Hepatocyte (in vitro differentiated cells): ENCODE data around the gene PTPRD. TPM values are rescaled to one million over a fixed set of nuclear protein-coding genes. Genes with fewer than 3 reads are reported as not detected.

Experiments used
- DNase-seq: peaks from one replicate; pipeline ENCODE4 v3.0.0-alpha.2; 2016; ENCODE audit warnings: low spot score
- H2AFZ ChIP-seq: fragments of 200-600 bp; sonication (generic); 2 replicates; pipeline ENCODE4 v1.6.0; 2016; ENCODE audit warnings: antibody characterized with exemption, mild to moderate bottlenecking
- H3K27ac ChIP-seq: fragments of 200-600 bp; sonication (generic); 2 replicates; pipeline ENCODE4 v1.5.1; 2016; ENCODE audit warnings: mild to moderate bottlenecking
- H3K27me3 ChIP-seq: fragments of 200-600 bp; sonication (generic); 2 replicates; pipeline ENCODE4 v1.6.1; 2016
- H3K36me3 ChIP-seq: fragments of 200-600 bp; sonication (generic); replicated peaks from 2 replicates; pipeline ENCODE4 v1.5.1; 2016; ENCODE audit warnings: low read depth; ENCODE audit not compliant: insufficient read depth
- H3K4me1 ChIP-seq: fragments of 200-600 bp; sonication (generic); 2 replicates; pipeline ENCODE4 v1.5.1; 2016; ENCODE audit warnings: mild to moderate bottlenecking, moderate library complexity; ENCODE audit not compliant: insufficient read depth
- H3K4me2 ChIP-seq: fragments of 200-600 bp; sonication (generic); 2 replicates; pipeline ENCODE4 v1.6.0; 2016
- H3K4me3 ChIP-seq: fragments of 200-600 bp; sonication (generic); 2 replicates; pipeline ENCODE4 v1.5.1; 2016; ENCODE audit warnings: mild to moderate bottlenecking
- H3K79me2 ChIP-seq: fragments of 200-600 bp; sonication (generic); 2 replicates; pipeline ENCODE4 v1.6.0; 2017; ENCODE audit warnings: mild to moderate bottlenecking
- H3K9me2 ChIP-seq: fragments of 200-600 bp; sonication (generic); replicated peaks from 2 replicates; pipeline ENCODE4 v1.6.0; 2017; ENCODE audit warnings: mild to moderate bottlenecking; ENCODE audit not compliant: insufficient read depth
- H3K9me3 ChIP-seq: fragments of 200-600 bp; sonication (generic); 2 replicates; pipeline ENCODE4 v1.5.1; 2016; ENCODE audit warnings: low read depth, mild to moderate bottlenecking
- H4K20me1 ChIP-seq: fragments of 200-600 bp; sonication (generic); 2 replicates; pipeline ENCODE4 v1.6.0; 2016; ENCODE audit warnings: mild to moderate bottlenecking; ENCODE audit not compliant: insufficient read depth, poor library complexity, severe bottlenecking
- CTCF ChIP-seq: fragments of 200-600 bp; sonication (generic); IDR thresholded peaks from 2 replicates; pipeline ENCODE4 v1.5.1; 2016; ENCODE audit warnings: antibody characterized with exemption, mild to moderate bottlenecking; ENCODE audit not compliant: poor library complexity
- EZH2 ChIP-seq: fragments of 200-600 bp; sonication (generic); IDR thresholded peaks from 2 replicates; pipeline ENCODE4 v1.6.1; 2016; ENCODE audit warnings: antibody characterized with exemption, mild to moderate bottlenecking, borderline replicate concordance
- EZH2phosphoT487 ChIP-seq: fragments of 200-600 bp; sonication (generic); IDR thresholded peaks from one replicate; pipeline ENCODE4 v1.6.1; 2018; ENCODE audit warnings: antibody characterized with exemption, mild to moderate bottlenecking, low read depth, moderate library complexity; ENCODE audit not compliant: unreplicated experiment, severe bottlenecking
- WGBS: methylation state at CpG from one replicate; pipeline ENCODE4 v1.1.6; 2016; ENCODE audit warnings: low lambda C conversion rate; ENCODE audit errors: missing lambda C conversion rate; 5-methylcytosine and 5-hydroxymethylcytosine counted together
- polyA plus RNA-seq: library from polyadenylated mRNA; unstranded; fragments of >200 nt; fragmentation: Nextera tagmentation; extraction: Ambion mirVana; gene quantifications from 2 replicates; pipeline ENCODE4 v1.2.1, GENCODE V29; 2016
- total RNA-seq: library from RNA; depleted of rRNA; stranded (reverse); fragments of >200 nt; gene quantifications from 2 replicates; pipeline ENCODE4 v1.2.3, GENCODE V29; 2014

The PTPRD gene
- total and polyA plus RNA-seq, 2 experiments from 2014 or later: 6.5 to 77.6 TPM

- Histone ChIP-seq H3K27me3 (no peaks in the 10 kb centered on the region), H3K4me3 (no peak overlapping the region), H3K36me3 (no peaks in the 10 kb centered on the region), H3K4me2 (no peak overlapping the region), H3K27ac (no peak overlapping the region), H3K4me1 (no peaks in the 10 kb centered on the region), H3K79me2 (peaks cover 3% of the 10 kb centered on the region), H2AFZ (no peak overlapping the region), H3K9me3 (no peaks in the 10 kb centered on the region), H4K20me1 (no peaks in the 10 kb centered on the region), H3K9me2 (no peaks in the 10 kb centered on the region)
- TF ChIP-seq EZH2phosphoT487 (no peak), EZH2 (no peak), CTCF (no peak)
- no peak for DNase-seq
Measured at GRCh38 chr9:8817335-8817734, 1795.5 kb downstream of the PTPRD start.

- H2AFZ ChIP-seq: no peak overlapping the region
- H3K36me3 ChIP-seq: no peaks in the 10 kb centered on the region
- H4K20me1 ChIP-seq: no peaks in the 10 kb centered on the region
- no peak overlapping the region for H3K4me3 ChIP-seq
- no peaks in the 10 kb centered on the region for H3K4me1 ChIP-seq
- DNase-seq: no peak
- TF ChIP-seq EZH2: no peak
- no peak for TF ChIP-seq EZH2phosphoT487
- no peak for TF ChIP-seq CTCF
- no peaks in the 10 kb centered on the region for H3K9me2 ChIP-seq
- H3K9me3 ChIP-seq: no peaks in the 10 kb centered on the region
- no peaks in the 10 kb centered on the region for H3K27me3 ChIP-seq
- WGBS: 15% methylated on average over 2 of the region's 2 CpGs
- no peak overlapping the region for H3K27ac ChIP-seq
- H3K79me2 ChIP-seq: peaks cover 3% of the 10 kb centered on the region
- no peak overlapping the region for H3K4me2 ChIP-seq
Measured at GRCh38 chr9:8816361-8816760, 1796.4 kb downstream of the PTPRD start.

- no peak for TF ChIP-seq CTCF
- no peak for TF ChIP-seq EZH2
- TF ChIP-seq EZH2phosphoT487: no peak
- Histone ChIP-seq H3K27me3 (no peaks in the 10 kb centered on the region), H3K79me2 (peaks cover 3% of the 10 kb centered on the region), H3K36me3 (no peaks in the 10 kb centered on the region), H3K27ac (no peak overlapping the region), H3K9me2 (no peaks in the 10 kb centered on the region), H3K4me1 (no peaks in the 10 kb centered on the region), H2AFZ (no peak overlapping the region), H3K9me3 (no peaks in the 10 kb centered on the region), H3K4me2 (no peak overlapping the region), H3K4me3 (no peak overlapping the region), H4K20me1 (no peaks in the 10 kb centered on the region)
- 65% methylated on average over 1 of the region's 1 CpG for whole genome bisulfite sequencing
- no peak for DNase-seq
Measured at GRCh38 chr9:8815931-8816330, 1796.9 kb downstream of the PTPRD start.

GRCh38 chr9:8815219-8815618 is 1797.6 kb downstream of the PTPRD start:
- Histone ChIP-seq H3K27me3 (no peaks in the 10 kb centered on the region), H2AFZ (no peak overlapping the region), H3K4me1 (no peaks in the 10 kb centered on the region), H4K20me1 (no peaks in the 10 kb centered on the region), H3K36me3 (no peaks in the 10 kb centered on the region), H3K4me2 (no peak overlapping the region), H3K9me2 (no peaks in the 10 kb centered on the region), H3K9me3 (no peaks in the 10 kb centered on the region), H3K4me3 (no peak overlapping the region), H3K27ac (no peak overlapping the region), H3K79me2 (peaks cover 3% of the 10 kb centered on the region)
- WGBS: 88% methylated on average over 1 of the region's 1 CpG
- no peak for DNase-seq
- no peak for TF ChIP-seq CTCF
- no peak for TF ChIP-seq EZH2phosphoT487
- TF ChIP-seq EZH2: no peak
